ENCODE measurements around the gene LONRF2. TPM values are rescaled to one million over a fixed set of nuclear protein-coding genes. Genes with fewer than 3 reads are reported as not detected.

LONRF2 gene
- total RNA-seq, 1 donor from 2014 or later = 1.7 TPM

DNA sequence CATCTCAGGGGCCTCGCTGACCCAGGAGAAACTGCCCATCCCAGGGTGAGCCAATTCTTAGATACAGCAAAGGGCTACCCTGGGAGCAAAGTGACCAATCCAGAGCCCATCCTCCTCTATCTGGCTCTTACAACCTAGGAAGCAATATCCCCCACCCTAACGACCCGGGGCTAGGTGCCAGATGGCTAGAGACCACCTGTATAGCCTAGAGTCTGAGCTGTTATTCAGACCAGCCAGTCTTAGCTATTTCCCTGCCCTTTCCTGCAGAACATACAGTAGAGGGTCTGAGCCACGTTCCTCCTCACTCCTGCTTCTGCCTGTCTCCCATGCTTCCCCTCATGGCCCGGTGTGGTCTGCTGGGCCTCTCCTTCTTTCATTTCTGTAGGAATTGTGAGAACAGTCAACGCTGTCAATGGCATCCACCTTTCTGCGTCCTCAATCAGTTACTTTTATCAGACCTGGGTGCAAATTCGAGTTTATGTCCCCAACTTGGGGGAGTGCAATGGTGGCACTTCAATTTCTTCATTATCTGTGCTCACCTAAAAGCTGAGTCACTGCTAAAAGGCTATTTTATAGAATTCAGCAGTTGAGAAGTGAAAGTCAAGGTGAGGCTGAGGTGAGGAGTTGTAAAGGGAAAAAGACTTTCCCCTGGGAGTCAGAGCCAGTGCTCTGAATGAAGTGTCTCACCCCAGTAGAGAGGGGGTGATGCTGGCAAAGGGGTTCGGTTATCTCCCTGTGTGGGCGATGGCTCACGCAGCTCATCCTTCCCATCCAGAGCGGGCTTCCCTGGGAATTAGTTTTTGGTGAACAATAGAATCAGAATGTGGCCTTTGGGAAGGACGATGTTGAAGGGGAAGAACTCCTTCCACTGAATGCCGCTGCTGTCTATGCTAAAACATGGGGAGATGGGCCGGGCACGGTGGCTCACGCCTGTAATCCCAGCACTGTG lies 42.4 kb downstream of the LONRF2 start:
- Mint-ChIP-seq H3K36me3 (ENCODE audit: low read depth) (peaks cover 11% of the 10 kb centered on the region), H3K27me3 (ENCODE audit: low read depth) (peaks cover 7% of the 10 kb centered on the region), H3K27ac (ENCODE audit: unreplicated experiment) (no peak overlapping the region), H3K4me3 (ENCODE audit: unreplicated experiment) (no peak overlapping the region), H3K9me3 (ENCODE audit: low read depth) (no peaks in the 10 kb centered on the region), H3K4me1 (ENCODE audit: low read depth) (no peaks in the 10 kb centered on the region)
- TF ChIP-seq, protein P1, sequence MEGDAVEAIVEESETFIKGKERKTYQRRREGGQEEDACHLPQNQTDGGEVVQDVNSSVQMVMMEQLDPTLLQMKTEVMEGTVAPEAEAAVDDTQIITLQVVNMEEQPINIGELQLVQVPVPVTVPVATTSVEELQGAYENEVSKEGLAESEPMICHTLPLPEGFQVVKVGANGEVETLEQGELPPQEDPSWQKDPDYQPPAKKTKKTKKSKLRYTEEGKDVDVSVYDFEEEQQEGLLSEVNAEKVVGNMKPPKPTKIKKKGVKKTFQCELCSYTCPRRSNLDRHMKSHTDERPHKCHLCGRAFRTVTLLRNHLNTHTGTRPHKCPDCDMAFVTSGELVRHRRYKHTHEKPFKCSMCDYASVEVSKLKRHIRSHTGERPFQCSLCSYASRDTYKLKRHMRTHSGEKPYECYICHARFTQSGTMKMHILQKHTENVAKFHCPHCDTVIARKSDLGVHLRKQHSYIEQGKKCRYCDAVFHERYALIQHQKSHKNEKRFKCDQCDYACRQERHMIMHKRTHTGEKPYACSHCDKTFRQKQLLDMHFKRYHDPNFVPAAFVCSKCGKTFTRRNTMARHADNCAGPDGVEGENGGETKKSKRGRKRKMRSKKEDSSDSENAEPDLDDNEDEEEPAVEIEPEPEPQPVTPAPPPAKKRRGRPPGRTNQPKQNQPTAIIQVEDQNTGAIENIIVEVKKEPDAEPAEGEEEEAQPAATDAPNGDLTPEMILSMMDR (IDR thresholded peaks at IDR 0.05) = no peak
- DNase-seq (ENCODE audit: low spot score) = no peak

DNA sequence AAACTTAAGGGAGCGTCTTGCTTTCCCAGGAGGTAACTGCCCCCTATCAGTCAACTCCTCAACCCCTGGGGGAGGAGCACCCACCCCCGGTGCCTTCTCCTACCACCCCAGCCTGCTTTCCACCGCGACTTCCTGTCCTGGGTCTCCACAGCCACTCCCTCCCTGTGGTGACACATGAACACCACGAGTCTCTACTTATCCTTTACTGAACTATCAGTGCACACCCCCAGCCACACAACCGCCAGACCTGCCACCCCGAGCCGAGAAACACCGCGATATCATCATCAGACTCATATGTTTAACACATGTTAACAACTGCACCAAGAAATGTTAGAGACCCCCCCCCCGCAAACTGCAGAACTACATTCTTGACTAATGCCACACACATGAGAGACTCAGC lies 43.3 kb downstream of the LONRF2 start:
- no peak for DNase-seq (ENCODE audit: low spot score)
- Mint-ChIP-seq H3K36me3 (ENCODE audit: low read depth) (peaks cover 11% of the 10 kb centered on the region), H3K9me3 (ENCODE audit: low read depth) (no peaks in the 10 kb centered on the region), H3K27ac (ENCODE audit: unreplicated experiment) (no peak overlapping the region), H3K27me3 (ENCODE audit: low read depth) (peaks cover 7% of the 10 kb centered on the region), H3K4me1 (ENCODE audit: low read depth) (no peaks in the 10 kb centered on the region), H3K4me3 (ENCODE audit: unreplicated experiment) (no peak overlapping the region)
- TF ChIP-seq, protein P1 (IDR thresholded peaks at IDR 0.05) = no peak

GRCh38 chr2:100278501-100278900 lies 43.8 kb downstream of the LONRF2 start:
- no peak overlapping the region for H3K27ac Mint-ChIP-seq (ENCODE audit: unreplicated experiment)
- H3K36me3 Mint-ChIP-seq (ENCODE audit: low read depth) = peaks cover 6% of the 10 kb centered on the region
- no peak for DNase-seq (ENCODE audit: low spot score)
- no peaks in the 10 kb centered on the region for H3K4me1 Mint-ChIP-seq (ENCODE audit: low read depth)
- peaks cover 7% of the 10 kb centered on the region for H3K27me3 Mint-ChIP-seq (ENCODE audit: low read depth)
- TF ChIP-seq, protein P1 (IDR thresholded peaks at IDR 0.05) = no peak
- H3K9me3 Mint-ChIP-seq (ENCODE audit: low read depth) = no peaks in the 10 kb centered on the region
- H3K4me3 Mint-ChIP-seq (ENCODE audit: unreplicated experiment) = no peak overlapping the region

DNA sequence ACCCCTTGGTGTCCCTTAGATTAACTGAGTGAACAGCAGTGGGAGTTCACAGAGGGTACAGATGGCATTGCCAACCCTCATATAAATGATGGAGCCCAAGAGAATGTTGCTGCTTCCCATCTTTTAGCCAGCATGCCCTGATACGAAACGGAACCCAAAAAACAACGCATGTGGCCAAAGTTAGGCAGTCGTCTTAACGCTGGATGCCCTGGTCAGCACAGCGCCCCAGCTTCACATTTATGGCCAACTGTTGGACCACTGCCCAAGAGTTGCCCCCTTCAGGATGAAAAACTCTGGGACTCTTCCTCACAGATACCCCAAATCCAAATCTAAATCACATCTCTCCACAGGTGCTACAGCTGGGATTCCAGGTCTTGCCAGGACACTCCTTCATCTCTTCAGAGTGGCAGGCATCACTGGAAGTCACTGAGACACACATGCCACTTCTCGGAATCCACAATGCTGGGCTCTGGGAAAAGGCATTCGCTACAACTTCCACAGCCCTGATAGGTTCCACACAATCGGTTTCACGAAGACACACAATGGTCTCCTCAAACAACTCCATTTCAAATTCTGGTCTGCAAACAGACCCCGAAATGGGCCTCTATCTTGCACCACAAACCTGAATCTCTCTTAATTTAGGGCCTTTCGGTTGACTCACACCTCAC lies 44.6 kb downstream of the LONRF2 start:
- peaks cover 6% of the 10 kb centered on the region for H3K36me3 Mint-ChIP-seq (ENCODE audit: low read depth)
- DNase-seq (ENCODE audit: low spot score) = no peak
- TF ChIP-seq, protein P1 (IDR thresholded peaks at IDR 0.05) = no peak
- no peak overlapping the region for H3K4me3 Mint-ChIP-seq (ENCODE audit: unreplicated experiment)
- H3K4me1 Mint-ChIP-seq (ENCODE audit: low read depth) = no peaks in the 10 kb centered on the region
- H3K27ac Mint-ChIP-seq (ENCODE audit: unreplicated experiment) = no peak overlapping the region
- peaks cover 7% of the 10 kb centered on the region for H3K27me3 Mint-ChIP-seq (ENCODE audit: low read depth)
- H3K9me3 Mint-ChIP-seq (ENCODE audit: low read depth) = no peaks in the 10 kb centered on the region

- no peak for DNase-seq (ENCODE audit: low spot score)
- TF ChIP-seq, protein P1 (IDR thresholded peaks at IDR 0.05) = no peak
- Mint-ChIP-seq H3K36me3 (ENCODE audit: low read depth) (peaks cover 6% of the 10 kb centered on the region), H3K4me3 (ENCODE audit: unreplicated experiment) (no peak overlapping the region), H3K9me3 (ENCODE audit: low read depth) (no peaks in the 10 kb centered on the region), H3K27me3 (ENCODE audit: low read depth) (peaks cover 4% of the 10 kb centered on the region), H3K27ac (ENCODE audit: unreplicated experiment) (no peak overlapping the region), H3K4me1 (ENCODE audit: low read depth) (no peaks in the 10 kb centered on the region)
Measured at GRCh38 chr2:100276716-100277115, 45.6 kb downstream of the LONRF2 start.
